AG09319 (cell line): Measurements from ENCODE around the gene TMEM125.

Experiments
- DNase-seq: peaks from one replicate; pipeline ENCODE4 v3.0.0-alpha.2; 2010; ENCODE audit warnings: low read depth; ENCODE audit errors: extremely low read depth
- TF ChIP-seq, protein P1 (sequence below): IDR thresholded peaks from 2 replicates; pipeline ENCODE4 v1.5.1; 2011; ENCODE audit warnings: low read depth, mild to moderate bottlenecking, inconsistent platforms, low read length, moderate library complexity

Gene TMEM125

DNA sequence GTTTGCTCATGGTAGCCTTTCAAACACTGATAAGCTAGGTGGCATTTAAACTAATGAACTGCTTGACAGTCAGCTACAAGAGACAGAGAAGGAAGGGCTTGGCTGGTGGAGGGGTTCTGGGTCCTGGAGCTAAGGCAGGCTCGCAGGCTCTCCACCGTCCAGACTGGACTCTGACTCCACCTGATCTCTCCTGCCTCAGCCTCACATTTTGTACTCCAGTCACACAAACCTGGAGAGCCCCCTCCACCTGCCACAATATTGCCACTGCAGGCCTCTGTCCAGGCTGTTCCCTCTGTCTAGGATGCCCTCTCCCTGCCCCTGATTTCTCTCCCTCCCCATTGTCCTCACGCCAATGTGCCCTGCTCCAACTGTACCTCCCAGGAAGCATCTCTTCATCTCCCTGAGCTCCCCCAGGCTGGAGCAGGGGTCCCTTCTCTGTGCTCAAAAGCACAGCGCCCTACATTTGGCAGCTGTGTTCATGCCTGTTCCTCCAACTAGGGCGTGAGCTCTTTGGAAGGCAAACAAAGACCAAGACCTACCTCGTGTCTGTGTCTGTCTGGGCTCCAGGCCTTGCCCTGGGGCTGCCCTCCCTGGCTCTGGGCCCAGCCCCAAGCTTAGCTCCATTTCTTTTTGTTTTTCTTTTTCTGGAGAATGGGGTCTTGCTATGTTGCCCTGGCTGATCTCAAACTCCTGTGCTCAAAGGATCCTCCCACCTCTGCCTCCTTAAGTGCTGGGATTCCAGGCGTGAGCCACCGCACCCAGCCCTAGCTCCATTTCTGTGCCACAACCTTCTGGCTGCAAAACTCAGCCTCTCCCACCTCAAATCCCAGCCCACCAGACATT, 33.9 kb downstream of the TMEM125 start:
- TF ChIP-seq, protein P1, sequence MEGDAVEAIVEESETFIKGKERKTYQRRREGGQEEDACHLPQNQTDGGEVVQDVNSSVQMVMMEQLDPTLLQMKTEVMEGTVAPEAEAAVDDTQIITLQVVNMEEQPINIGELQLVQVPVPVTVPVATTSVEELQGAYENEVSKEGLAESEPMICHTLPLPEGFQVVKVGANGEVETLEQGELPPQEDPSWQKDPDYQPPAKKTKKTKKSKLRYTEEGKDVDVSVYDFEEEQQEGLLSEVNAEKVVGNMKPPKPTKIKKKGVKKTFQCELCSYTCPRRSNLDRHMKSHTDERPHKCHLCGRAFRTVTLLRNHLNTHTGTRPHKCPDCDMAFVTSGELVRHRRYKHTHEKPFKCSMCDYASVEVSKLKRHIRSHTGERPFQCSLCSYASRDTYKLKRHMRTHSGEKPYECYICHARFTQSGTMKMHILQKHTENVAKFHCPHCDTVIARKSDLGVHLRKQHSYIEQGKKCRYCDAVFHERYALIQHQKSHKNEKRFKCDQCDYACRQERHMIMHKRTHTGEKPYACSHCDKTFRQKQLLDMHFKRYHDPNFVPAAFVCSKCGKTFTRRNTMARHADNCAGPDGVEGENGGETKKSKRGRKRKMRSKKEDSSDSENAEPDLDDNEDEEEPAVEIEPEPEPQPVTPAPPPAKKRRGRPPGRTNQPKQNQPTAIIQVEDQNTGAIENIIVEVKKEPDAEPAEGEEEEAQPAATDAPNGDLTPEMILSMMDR = no peak
- no peak for DNase-seq

DNA sequence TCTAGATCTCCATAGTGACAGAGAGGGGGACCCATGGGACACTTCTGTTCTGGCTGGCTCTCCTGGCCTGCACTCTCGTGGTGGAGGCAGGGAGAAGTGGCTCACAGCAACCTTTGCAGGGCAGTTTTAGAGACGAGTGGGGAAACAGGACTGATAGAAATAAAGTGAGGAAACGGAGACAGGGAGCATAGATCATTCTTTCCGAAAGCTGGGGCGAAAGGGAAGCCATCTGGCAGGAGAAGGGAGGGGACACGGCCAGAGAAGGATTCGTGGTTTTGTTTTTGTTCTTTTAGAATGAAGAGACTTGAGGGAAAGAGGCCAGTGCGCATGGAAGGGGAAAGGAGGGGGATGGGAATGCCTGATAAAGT, 34.5 kb downstream of the TMEM125 start:
- TF ChIP-seq, protein P1 = no peak
- no peak for DNase-seq

DNA sequence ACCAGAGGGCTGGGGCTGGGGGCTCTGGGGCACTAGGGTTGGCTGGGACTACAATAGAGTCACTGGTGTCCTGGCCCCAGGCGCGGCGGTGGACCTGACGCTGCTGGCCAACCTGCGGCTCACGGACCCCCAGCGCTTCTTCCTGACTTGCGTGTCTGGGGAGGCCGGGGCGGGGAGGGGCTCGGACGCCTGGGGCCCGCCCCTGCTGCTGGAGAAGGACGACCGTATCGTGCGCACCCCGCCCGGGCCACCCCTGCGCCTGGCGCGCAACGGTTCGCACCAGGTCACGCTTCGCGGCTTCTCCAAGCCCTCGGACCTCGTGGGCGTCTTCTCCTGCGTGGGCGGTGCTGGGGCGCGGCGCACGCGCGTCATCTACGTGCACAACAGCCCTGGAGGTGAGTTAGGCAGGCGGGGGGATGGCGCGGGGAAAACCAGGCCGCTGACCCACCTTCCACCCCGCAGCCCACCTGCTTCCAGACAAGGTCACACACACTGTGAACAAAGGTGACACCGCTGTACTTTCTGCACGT, 35.1 kb downstream of the TMEM125 start:
- no peak for DNase-seq
- TF ChIP-seq, protein P1 = no peak

DNA sequence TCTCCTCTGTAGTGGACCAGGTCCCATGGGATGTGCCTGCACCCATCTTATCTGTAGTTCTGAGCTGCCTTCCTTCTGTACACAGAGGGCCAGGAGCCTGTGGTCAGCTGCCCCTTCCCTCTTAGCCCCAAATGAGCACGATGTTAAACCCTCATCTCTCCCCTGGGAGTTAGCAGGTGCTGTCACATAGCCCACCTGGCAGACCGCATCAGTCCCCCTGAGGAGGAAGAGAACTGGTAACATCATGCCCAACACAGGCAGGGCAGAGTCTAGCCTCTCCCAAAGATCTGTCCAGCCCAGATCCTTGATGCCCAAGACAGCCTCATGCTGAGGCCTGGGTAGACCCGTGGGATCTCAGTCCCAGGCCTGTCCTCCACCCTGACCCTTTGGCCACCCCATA, 35.7 kb downstream of the TMEM125 start:
- TF ChIP-seq, protein P1 = no peak
- no peak for DNase-seq

DNA sequence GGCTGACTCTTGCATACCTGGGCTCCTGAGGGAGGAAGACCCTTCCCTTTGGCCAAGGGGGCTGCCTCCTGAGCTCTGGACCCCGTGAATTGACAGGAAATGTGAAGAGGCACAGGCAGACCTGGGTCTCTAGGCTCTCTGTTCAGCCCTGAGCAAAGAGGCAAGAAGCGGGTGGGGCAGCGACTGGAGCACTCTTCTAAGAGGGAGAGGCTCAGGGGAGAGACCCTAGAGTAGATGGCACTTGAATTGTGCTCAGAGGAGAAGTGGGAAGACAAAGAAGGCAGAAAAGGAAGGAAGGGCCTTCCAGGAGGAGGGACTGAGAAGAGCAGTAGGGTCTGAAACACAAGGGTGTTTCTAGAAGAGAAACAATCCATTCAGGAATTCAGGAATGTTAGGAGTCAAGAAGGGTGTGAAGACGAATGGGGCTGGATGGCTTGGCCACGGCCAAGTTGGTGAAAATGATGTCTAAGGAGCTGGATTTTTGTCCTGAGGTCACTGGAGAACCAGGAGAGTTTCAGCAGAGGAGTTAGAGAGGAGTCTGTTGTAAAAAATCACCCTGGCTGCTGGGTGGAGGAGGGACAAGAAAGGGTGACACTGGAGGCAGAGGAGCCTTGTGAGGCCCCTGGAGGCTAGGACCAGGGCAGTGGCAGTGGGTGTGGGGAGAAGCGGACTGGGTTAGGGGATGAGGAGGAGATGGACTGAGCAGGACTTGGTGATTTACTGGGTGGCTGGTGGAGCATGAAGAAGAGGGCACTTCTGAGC, 36.3 kb downstream of the TMEM125 start:
- TF ChIP-seq, protein P1 = no peak

DNA sequence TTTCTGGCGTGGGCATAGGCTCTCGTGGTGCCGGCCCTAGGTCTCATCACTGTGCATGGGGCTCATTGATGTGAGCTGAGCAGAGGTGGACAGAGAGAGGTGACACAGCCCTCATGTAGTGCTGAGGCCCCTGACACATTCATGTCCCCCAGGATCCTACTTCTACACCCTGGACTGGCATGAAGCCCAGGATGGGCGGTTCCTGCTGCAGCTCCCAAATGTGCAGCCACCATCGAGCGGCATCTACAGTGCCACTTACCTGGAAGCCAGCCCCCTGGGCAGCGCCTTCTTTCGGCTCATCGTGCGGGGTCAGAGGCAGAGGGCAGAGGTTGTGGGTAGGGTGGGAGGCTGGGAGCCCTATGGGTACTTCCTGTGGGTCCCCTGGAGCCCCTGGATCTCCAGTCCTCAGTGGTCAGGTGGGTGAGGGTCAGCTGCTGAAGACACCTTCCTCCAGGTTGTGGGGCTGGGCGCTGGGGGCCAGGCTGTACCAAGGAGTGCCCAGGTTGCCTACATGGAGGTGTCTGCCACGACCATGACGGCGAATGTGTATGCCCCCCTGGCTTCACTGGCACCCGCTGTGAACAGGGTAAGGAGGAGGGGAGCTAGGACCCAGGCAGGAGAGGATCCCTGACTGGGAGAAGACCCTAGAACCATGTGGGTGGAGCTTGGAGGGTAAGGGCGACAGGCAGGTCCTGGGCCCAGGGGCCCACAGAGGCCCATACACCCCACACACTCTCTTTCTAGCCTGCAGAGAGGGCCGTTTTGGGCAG, 37.1 kb downstream of the TMEM125 start:
- TF ChIP-seq, protein P1 = no peak
- DNase-seq = no peak

More for the DNA sequence above, 36.3 kb downstream of the TMEM125 start:
- no peak for DNase-seq
